IMR-90 (cell line): Measurements from ENCODE around the gene MAPK8IP3. TPM values are rescaled to one million over a fixed set of nuclear protein-coding genes. Genes with fewer than 3 reads are reported as not detected.

Experiments
- ATAC-seq: fragments of 200-7000 bp; cut with Tn5 transposase; 2 replicates; pipeline ENCODE4 v1.9.1; 2020; ENCODE audit warnings: low read depth, mild to moderate bottlenecking, moderate library complexity
- BruUV-seq: library from RNA; stranded (reverse); fragments of 400-500 nt; replicated peaks from 2 replicates; lab custom pipeline; 2021; lab: Mats Ljungman, UMichigan
- CTCF ChIA-PET: fragments of 300-600 bp; formaldehyde crosslinking; extraction: SDS; loops from one replicate; lab custom pipeline; 2021; ENCODE audit warnings: antibody characterized with exemption; lab: Yijun Ruan, JAX
- POLR2A ChIA-PET: fragments of 300-600 bp; sonication (Branson Sonifier 250); formaldehyde crosslinking; loops from one replicate; lab custom pipeline; 2022; ENCODE audit warnings: antibody characterized with exemption; ENCODE audit not compliant: unreplicated experiment; lab: Charles Lee
- DNase-seq: peaks from one replicate; pipeline ENCODE4 v3.0.0; 2013
- H2AFZ ChIP-seq: replicated peaks from 2 replicates; pipeline ENCODE3; 2013; ENCODE audit warnings: low read length, mild to moderate bottlenecking; ENCODE audit not compliant: poor library complexity
- H2AK5ac ChIP-seq: 2 replicates; pipeline ENCODE4 v1.6.1; 2013; ENCODE audit warnings: low read depth, low read length, inconsistent platforms
- H2AK9ac ChIP-seq: replicated peaks from 2 replicates; pipeline ENCODE3; 2013; ENCODE audit warnings: mild to moderate bottlenecking, low read depth, low read length, moderate library complexity; ENCODE audit not compliant: poor library complexity
- H2BK120ac ChIP-seq: 2 replicates; pipeline ENCODE4 v1.6.1; 2013; ENCODE audit warnings: low read depth, low read length, inconsistent platforms
- H2BK15ac ChIP-seq: 3 replicates; pipeline ENCODE4 v1.6.1; 2013; ENCODE audit warnings: low read depth, low read length, inconsistent platforms
- H2BK20ac ChIP-seq: 2 replicates; pipeline ENCODE4 v1.6.1; 2013; ENCODE audit warnings: low read depth, mild to moderate bottlenecking, inconsistent platforms, low read length, moderate library complexity
- H2BK5ac ChIP-seq: 2 replicates; pipeline ENCODE4 v1.6.1; 2013; ENCODE audit warnings: mild to moderate bottlenecking, low read depth, low read length, inconsistent platforms; ENCODE audit not compliant: poor library complexity, severe bottlenecking
- H3K14ac ChIP-seq: replicated peaks from 2 replicates; pipeline ENCODE4 v1.6.1; 2013; ENCODE audit warnings: low read depth, low read length, inconsistent platforms
- H3K18ac ChIP-seq: 2 replicates; pipeline ENCODE4 v1.6.1; 2013; ENCODE audit warnings: low read depth, low read length, control low read depth
- H3K23ac ChIP-seq: 2 replicates; pipeline ENCODE4 v1.6.1; 2013; ENCODE audit warnings: low read depth, low read length, inconsistent platforms
- H3K27ac ChIP-seq: 2 replicates; pipeline ENCODE4 v1.5.1; 2013; ENCODE audit warnings: mild to moderate bottlenecking, control low read depth, low read length; ENCODE audit not compliant: insufficient read depth
- H3K27me3 ChIP-seq: 2 replicates; pipeline ENCODE4 v1.6.1; 2013; ENCODE audit warnings: low read length; ENCODE audit not compliant: control insufficient read depth, insufficient read depth
- H3K36me3 ChIP-seq: 2 replicates; pipeline ENCODE4 v1.6.1; 2013; ENCODE audit warnings: low read length, mixed read lengths; ENCODE audit not compliant: control insufficient read depth, insufficient read depth
- H3K4ac ChIP-seq: 2 replicates; pipeline ENCODE4 v1.6.1; 2013; ENCODE audit warnings: low read depth, low read length, inconsistent platforms
- H3K4me1 ChIP-seq: 2 replicates; pipeline ENCODE4 v1.6.1; 2013; ENCODE audit warnings: low read length, mixed read lengths; ENCODE audit not compliant: control insufficient read depth, insufficient read depth
- H3K4me2 ChIP-seq: 2 replicates; pipeline ENCODE4 v1.6.1; 2013; ENCODE audit warnings: low read depth, mild to moderate bottlenecking, control low read depth, low read length, moderate library complexity
- H3K4me3 ChIP-seq: 2 replicates; pipeline ENCODE4 v1.5.1; 2013; ENCODE audit warnings: low read depth, mild to moderate bottlenecking, control low read depth, low read length, moderate library complexity; ENCODE audit not compliant: insufficient read depth
- H3K56ac ChIP-seq: 2 replicates; pipeline ENCODE4 v1.6.1; 2013; ENCODE audit warnings: low read length, inconsistent platforms; ENCODE audit not compliant: insufficient read depth; ENCODE audit errors: extremely low read depth
- H3K79me1 ChIP-seq, 2 experiments: 2 replicates each; pipeline ENCODE4 v1.6.1; 2013; ENCODE audit warnings: low read length in 2 of 2, inconsistent platforms in 1 of 2, low read depth in 1 of 2
- H3K9ac ChIP-seq: 2 replicates; pipeline ENCODE4 v1.6.1; 2013; ENCODE audit warnings: low read depth, low read length, control low read depth
- H3K9me1 ChIP-seq: 2 replicates; pipeline ENCODE4 v1.6.1; 2013; ENCODE audit warnings: low read length, inconsistent platforms; ENCODE audit not compliant: insufficient read depth
- H3K9me3 ChIP-seq: 2 replicates; pipeline ENCODE4 v1.6.1; 2013; ENCODE audit warnings: low read length; ENCODE audit not compliant: control insufficient read depth, insufficient read depth
- H4K20me1 ChIP-seq: 2 replicates; pipeline ENCODE4 v1.6.1; 2013; ENCODE audit warnings: low read length, inconsistent platforms; ENCODE audit not compliant: insufficient read depth
- H4K5ac ChIP-seq: 2 replicates; pipeline ENCODE4 v1.6.1; 2013; ENCODE audit warnings: mild to moderate bottlenecking, low read depth, low read length, control low read depth
- H4K8ac ChIP-seq, 2 experiments: 2 replicates each; pipeline ENCODE4 v1.6.1; 2013; ENCODE audit warnings: low read depth in 2 of 2, low read length in 2 of 2, control low read depth in 1 of 2, inconsistent platforms in 1 of 2
- H4K91ac ChIP-seq: 2 replicates; pipeline ENCODE4 v1.6.1; 2013; ENCODE audit warnings: low read depth, low read length, inconsistent platforms; ENCODE audit not compliant: insufficient read depth
- CTCF ChIP-seq: conservative IDR thresholded peaks from 2 replicates; pipeline ENCODE4 v1.5.1; 2012; ENCODE audit warnings: mild to moderate bottlenecking, low read depth, low read length, improper control_type of control experiment
- MXI1 ChIP-seq: IDR thresholded peaks from 2 replicates; pipeline ENCODE4 v1.6.1; 2012; ENCODE audit warnings: low read depth, mild to moderate bottlenecking, low read length, moderate library complexity, borderline replicate concordance
- WGBS, 2 experiments: methylation state at CpG; one replicate each; pipeline versions ENCODE4 v1.1.5 to v1.1.7; 2013; ENCODE audit warnings: missing lambda C conversion rate in 2 of 2; ENCODE audit not compliant: insufficient read length in 1 of 2; ENCODE audit errors: extremely low coverage in 2 of 2; 5-methylcytosine and 5-hydroxymethylcytosine counted together
- dilution Hi-C: fragments of 300-500 bp; cut with HindIII; formaldehyde crosslinking; loops from one replicate; pipeline ENCODE4 v1.14.3; 2018; ENCODE audit warnings: low sequenced_read_pairs; ENCODE audit not compliant: unreplicated experiment
- in situ Hi-C: fragments of 300-500 bp; cut with MboI; formaldehyde crosslinking; loops from 3 replicates; pipeline ENCODE4 v1.14.3; 2019; ENCODE audit warnings: low sequenced_read_pairs, inconsistent platforms, mixed read lengths
- intact Hi-C: fragments of 100-400 bp; cut with micrococcal nuclease; formaldehyde crosslinking; loops from 2 replicates; pipeline ENCODE4 v1.10.0; 2022
- polyA plus RNA-seq, 3 experiments: library from polyadenylated mRNA; depleted of rRNA; stranded (reverse); fragments of >200 nt; gene quantifications; 2 replicates each; pipeline ENCODE4 v1.2.3, GENCODE V29; 2012; ENCODE audit warnings: low replicate concordance in 1 of 3
- total RNA-seq: library from RNA; depleted of rRNA; stranded (reverse); fragments of >200 nt; gene quantifications from 2 replicates; pipeline ENCODE4 v1.2.3, GENCODE V29; 2012

The MAPK8IP3 gene
- total and polyA plus RNA-seq, 2 of the 4 experiments (the other 2 are of a cell fraction) = 17.0 to 69.1 TPM

DNA sequence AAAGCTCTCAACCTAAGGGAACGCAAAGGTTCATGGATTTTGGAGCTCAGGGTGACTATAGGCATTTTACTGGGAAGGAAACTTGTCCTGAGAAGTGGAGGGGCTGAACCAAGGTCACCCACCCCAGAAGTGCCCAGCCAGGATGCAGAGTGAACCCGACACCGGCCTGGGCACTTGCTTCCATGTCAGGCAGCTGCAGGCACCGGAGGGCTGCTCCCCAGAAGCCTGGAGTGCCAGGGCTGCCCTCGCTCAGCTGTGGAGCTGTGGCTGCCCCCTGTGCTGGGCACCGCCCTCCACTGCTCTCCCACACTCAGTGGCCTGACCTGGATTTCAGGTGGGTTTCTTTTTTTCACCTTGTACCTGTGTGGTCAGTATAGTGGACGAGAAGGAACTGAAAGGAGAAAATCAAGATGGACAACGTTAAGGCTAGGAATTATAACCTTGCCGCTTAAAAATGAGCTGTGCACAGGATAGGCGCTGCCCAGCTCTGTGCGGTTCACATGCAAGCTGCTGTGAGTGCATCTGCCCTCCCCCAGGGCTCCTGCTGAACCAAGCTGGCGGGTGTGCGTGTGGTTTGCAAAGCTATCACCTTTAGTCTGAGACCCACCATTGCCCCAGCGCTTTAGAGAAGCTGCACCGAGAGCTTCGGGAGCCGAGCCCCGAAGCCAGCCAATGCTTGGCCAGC, 2.2 kb downstream of the MAPK8IP3 start (continued):
- no peak for TF ChIP-seq CTCF

- ChIA-PET POLR2A (no interaction called here), CTCF (interaction anchor here (0.6 kb wide), 1 partner anchor 201 kb away, joined by 3 read pairs; no protein-coding TSS in a partner anchor)
- Histone ChIP-seq H3K23ac (no peak overlapping the region), H3K4ac (no peak overlapping the region), H2BK20ac (no peak overlapping the region), H3K9me3 (no peaks in the 10 kb centered on the region), H4K8ac (no peak overlapping the region), H3K9ac (no peak overlapping the region), H4K20me1 (peaks cover 72% of the 10 kb centered on the region), H2AK5ac (no peak overlapping the region), H2BK120ac (no peak overlapping the region), H3K27me3 (no peaks in the 10 kb centered on the region), H4K91ac (no peak overlapping the region), H3K36me3 (no peaks in the 10 kb centered on the region), H3K27ac (no peak overlapping the region), H3K4me1 (peaks cover 18% of the 10 kb centered on the region), H3K14ac (no peak overlapping the region), H2AK9ac (no peak overlapping the region), H2BK15ac (no peak overlapping the region), H2AFZ (no peak overlapping the region), H3K18ac (no peak overlapping the region), H3K4me2 (peak overlapping the region; percentile 28), H2BK5ac (no peak overlapping the region), H3K4me3 (no peak overlapping the region), H3K79me1 (peaks cover 13 to 78% of the 10 kb centered on the region in 2 experiments; a peak in 3 of 4 replicates), H3K56ac (no peak overlapping the region), H3K9me1 (peaks cover 33% of the 10 kb centered on the region), H4K5ac (no peak overlapping the region)
- ATAC-seq = peak; percentile 30
- TF ChIP-seq MXI1 (peak; percentile 70; the same call in 1 of the 2 replicates), CTCF (no peak)
- BruUV-seq = no TSS peak
- intact Hi-C loops (loop anchor here (5.0 kb wide), 2 partner anchors 96 to 216 kb away; partner anchors contain the start of genes CRAMP1, IFT140 and TELO2), dilution Hi-C loops (no loop called here), in situ Hi-C loops (no loop called here)
- 58% methylated on average over 8 of the region's 13 CpGs; no CpG with 5 or more reads in 1 of the 2 experiments for whole genome bisulfite sequencing, 2 experiments
- DNase-seq = peak; percentile 86
Measured at GRCh38 chr16:1708768-1709180, 2.8 kb downstream of the MAPK8IP3 start.
